Stimulated activated CD4-positive, alpha-beta T cell treated with anti-CD3 and anti-CD28 coated beads, Interleukin-4, amount 100 ng/mL, for 4 hours (primary cell): ENCODE measurements around the gene CHCHD1.
"Not testable (repeated sequence)": the region's sequence is repeated elsewhere in the genome, so short reads cannot be mapped to it uniquely, and the experiment has no call there.

Experiments
- DNase-seq, 2 experiments: peaks; one replicate each; pipeline ENCODE4 v3.0.0-alpha.2; 2020

CHCHD1 gene

GRCh38 chr10:73814276-73814895 is 32.5 kb downstream of the CHCHD1 start:
- DNase-seq, result no peak

- no peak for DNase-seq
These were observed 33.3 kb downstream of the CHCHD1 start for GRCh38 chr10:73814896-73815718.

DNA sequence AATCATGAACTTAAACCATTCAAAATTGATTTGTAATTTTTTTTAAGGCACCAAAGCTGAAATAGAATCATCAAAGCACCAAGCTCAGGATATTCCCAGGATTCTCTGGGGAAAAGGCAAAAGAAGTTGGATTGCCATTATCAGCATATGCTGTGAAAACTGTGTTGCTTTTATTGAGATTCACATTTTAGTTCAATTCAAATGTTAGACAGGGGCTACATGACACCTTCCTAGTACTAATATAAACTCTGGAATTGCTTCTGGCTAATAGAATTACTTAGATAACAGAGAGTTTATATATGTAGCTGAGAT is 33.8 kb downstream of the CHCHD1 start:
- DNase-seq, result no peak

DNA sequence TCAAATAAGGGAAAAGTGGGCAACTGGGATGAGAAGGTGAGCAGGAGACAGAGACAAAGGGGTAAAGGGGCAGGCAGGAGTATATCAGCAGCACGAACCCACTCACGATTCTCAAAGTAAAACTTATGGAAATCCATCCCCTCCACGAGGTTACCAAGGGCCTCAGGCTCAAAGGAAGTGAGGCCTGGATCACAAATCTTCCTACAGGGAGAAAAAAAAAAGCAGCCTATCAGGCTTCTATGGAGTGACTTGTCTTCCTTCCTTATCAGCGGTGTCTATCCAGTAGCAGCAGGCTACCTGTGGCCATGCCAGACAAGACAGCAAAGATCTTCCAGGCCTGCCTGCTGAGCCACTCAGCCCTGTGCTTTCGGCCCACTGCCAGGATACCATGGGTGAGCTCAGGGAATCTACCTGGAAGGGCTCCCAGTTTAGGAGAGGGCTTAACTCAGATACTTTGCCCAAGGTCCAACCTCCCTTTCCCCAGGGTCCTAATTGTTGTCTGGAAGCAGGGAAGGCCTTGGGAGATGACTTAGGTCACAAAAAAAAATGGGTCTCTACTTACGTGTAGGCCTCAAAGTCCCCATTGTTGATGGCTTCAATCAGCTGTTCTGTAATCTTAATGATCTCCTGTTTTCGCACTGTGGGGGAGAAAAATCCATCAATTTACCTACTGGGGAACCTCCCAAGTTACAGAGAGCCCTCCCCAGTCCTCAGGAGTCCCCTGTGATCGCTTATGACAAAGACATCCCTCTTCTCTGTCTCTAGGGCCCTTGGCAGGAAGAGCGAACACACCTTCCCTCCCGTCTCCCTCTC is 35.3 kb downstream of the CHCHD1 start:
- DNase-seq, result no peak

- DNase-seq, result no peak
These were observed 36.0 kb downstream of the CHCHD1 start for GRCh38 chr10:73817826-73818225.

- no peak for DNase-seq
These were observed 36.6 kb downstream of the CHCHD1 start for GRCh38 chr10:73818402-73818801.

GRCh38 chr10:73819081-73819480 is 37.2 kb downstream of the CHCHD1 start:
- no peak for DNase-seq

DNA sequence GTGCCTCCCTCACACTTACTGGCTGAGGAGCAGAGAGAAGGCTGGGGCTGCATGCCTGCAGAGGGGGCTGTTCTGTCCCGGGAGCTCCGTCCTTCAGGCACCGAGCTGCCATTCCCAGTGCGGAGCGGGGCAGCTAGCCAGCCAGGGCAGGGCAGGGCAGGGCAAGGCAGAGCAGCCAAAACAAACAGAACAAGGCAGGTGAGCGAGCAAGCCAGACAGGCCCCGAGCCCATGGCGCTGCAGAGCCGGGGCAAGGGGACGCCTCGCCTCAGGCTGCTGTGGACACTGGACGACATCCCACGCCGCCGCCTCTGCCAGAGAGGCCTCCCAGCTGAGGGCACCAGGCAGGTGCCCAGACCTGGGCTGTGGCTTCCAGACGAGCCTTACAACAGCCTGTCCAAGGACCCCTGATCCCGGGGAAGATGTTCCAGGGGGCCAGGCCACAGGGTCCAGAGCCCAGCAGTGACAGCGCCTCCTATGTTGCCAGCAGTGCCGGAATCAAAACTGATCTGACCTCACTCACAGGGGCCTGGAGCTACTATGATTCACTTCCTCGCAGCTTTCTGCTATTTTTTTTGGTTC is 37.8 kb downstream of the CHCHD1 start:
- no peak for DNase-seq

GRCh38 chr10:73823391-73823790 is 41.5 kb downstream of the CHCHD1 start:
- DNase-seq, result no peak

DNA sequence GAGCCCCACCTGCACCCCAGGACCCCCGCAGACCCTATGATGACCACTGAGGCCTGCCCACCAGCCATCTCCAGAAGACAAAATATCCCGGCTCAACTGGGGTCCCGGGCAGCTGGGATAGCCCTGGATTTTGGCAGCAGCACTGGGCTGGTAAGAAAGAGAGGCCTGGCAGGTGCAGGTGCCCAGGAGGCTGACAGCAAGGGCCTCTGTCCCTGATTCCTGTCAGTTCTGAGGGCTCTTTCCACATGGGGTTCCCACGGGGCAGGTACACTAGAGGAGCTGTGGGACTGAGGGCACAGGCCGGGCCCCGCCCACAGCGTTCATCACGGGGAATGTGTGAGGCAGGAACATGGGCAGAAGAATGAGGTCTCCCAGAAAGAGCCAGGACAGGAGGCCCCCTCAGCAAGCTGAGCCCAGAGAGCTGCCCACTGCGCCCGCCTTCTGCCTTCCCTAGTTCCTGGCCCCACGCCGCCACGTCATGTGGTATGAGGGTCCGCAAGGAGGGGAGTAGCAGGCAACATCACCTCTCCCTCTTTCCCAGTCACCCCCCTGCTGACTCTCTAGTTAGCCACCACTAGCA is 42.4 kb downstream of the CHCHD1 start:
- no peak for DNase-seq

GRCh38 chr10:73827346-73828089 is 45.7 kb downstream of the CHCHD1 start:
- no peak for DNase-seq

DNA sequence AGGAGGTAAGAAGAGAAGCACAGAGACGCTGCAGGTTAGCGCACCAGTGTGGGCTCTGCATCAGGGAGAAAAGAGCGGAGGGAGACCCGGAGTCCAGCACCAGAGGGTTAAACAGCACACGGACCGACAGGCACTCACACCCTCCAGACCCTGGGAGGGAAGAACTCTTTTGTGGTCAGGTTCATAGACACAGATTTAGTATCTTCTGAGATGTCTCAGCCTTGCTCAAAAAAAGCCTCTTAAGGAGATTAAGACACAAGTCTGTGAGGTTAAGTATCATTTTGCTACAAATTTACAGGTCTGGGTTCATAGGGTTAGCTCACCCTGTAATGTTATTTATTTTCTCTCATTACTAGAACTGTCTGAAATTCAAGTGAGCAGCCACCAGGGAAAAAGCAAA is 46.3 kb downstream of the CHCHD1 start:
- no peak for DNase-seq

DNA sequence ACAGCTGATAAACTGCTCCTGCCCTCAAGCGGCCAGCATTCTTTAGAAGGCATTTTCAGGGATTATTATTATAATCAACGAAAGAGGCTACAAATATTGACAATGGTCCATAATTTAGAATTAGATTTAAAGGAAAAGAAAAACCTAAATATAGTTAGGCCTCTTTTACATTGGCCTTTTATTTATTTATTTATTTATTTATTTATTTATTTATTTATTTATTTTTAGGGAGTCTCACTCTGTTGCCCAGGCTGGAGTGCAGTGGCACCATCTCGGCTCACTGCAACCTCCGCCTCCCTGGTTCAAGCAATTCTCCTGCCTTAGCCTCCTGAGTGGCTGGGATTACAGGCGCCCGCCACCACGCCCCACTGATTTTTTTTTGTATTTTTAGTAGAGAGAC is 47.2 kb downstream of the CHCHD1 start:
- not testable (repeated sequence) for DNase-seq
